ENCODE results near the gene RANBP3L.

The RANBP3L gene

DNA sequence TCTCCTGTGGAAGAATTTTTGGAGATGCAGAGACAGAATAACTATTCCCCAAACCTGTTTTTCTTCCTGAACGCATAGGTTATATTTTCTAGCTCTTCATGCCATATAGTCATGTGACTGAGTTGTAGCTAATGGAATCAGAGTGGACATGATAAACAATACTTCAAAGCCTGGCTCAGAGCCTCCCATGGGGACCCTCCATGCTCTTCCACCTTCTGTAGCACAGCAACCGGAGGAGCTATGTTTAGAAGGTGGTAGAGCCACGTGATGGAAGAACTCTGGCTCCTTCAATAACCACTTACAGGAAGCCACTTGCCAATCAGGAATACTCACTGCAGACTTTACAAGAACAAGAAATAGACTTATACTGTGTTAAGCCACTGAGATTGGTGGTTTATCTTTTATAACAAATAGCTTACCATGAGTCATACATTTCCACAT is 99.2 kb downstream of the RANBP3L start:
- no peak for DNase-seq

GRCh38 chr5:36200513-36200912 is 101.2 kb downstream of the RANBP3L start:
- DNase-seq, result no peak

DNA sequence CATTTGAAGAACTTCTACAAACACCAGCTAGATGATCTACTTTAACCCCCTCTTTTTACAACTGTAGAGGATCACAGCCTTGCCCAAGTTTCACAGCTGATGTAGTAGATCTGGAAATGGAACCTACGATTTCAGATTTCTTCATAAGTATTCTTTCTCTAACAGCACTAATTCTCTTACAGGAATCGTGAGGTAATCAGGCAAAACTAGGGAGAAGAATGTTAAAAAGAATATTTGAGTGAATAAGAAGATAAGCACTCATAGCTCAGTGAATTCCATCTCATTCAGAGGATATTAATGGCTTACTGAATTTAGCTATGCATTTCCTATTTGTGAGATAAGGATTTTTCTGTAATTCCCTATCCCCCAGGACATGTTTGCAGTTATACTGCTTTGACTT is 102.1 kb downstream of the RANBP3L start:
- DNase-seq, result no peak

- DNase-seq, result peak; percentile 3
These were observed 102.9 kb downstream of the RANBP3L start for GRCh38 chr5:36198783-36199182.

Data from NCI-H146 (cell line).